HG02885 (cell line): Measurements from ENCODE around the gene ANGPTL1.
"Not testable (repeated sequence)": the region's sequence is repeated elsewhere in the genome, so short reads cannot be mapped to it uniquely, and the experiment has no call there.

Experiments
- ATAC-seq: cut with Tn5 transposase; IDR thresholded peaks from one replicate; pipeline ENCODE4 v1.9.1; 2021; ENCODE audit warnings: mild to moderate bottlenecking; ENCODE audit not compliant: unreplicated experiment, poor library complexity

ANGPTL1 gene

GRCh38 chr1:178868706-178869105 is 2.2 kb downstream of the ANGPTL1 start:
- no peak for ATAC-seq

GRCh38 chr1:178867670-178868069 is 3.2 kb downstream of the ANGPTL1 start:
- no peak for ATAC-seq

- ATAC-seq: no peak
Measured at GRCh38 chr1:178864326-178864725, 6.6 kb downstream of the ANGPTL1 start.

- ATAC-seq: no peak
Measured at GRCh38 chr1:178862864-178863263, 8.0 kb downstream of the ANGPTL1 start.

- no peak for ATAC-seq
Measured at GRCh38 chr1:178862416-178862815, 8.5 kb downstream of the ANGPTL1 start.

- no peak for ATAC-seq
Measured at GRCh38 chr1:178857126-178857525, 13.8 kb downstream of the ANGPTL1 start.

- no peak for ATAC-seq
Measured at GRCh38 chr1:178849918-178850317, 21.0 kb downstream of the ANGPTL1 start.

- ATAC-seq: not testable (repeated sequence)
Measured at GRCh38 chr1:178847919-178848318, 23.0 kb downstream of the ANGPTL1 start.

GRCh38 chr1:178847396-178847849 is 23.5 kb downstream of the ANGPTL1 start:
- ATAC-seq: no peak

GRCh38 chr1:178846306-178846705 is 24.6 kb downstream of the ANGPTL1 start:
- ATAC-seq: no peak

- no peak for ATAC-seq
Measured at GRCh38 chr1:178844436-178844835, 26.4 kb downstream of the ANGPTL1 start.

- no peak for ATAC-seq
Measured at GRCh38 chr1:178825167-178825566, 45.7 kb downstream of the ANGPTL1 start.

GRCh38 chr1:178821134-178821866 is 49.6 kb downstream of the ANGPTL1 start:
- ATAC-seq: no peak

- no peak for ATAC-seq
Measured at GRCh38 chr1:178819123-178819522, 51.8 kb downstream of the ANGPTL1 start.

GRCh38 chr1:178818416-178818815 is 52.5 kb downstream of the ANGPTL1 start:
- no peak for ATAC-seq

GRCh38 chr1:178810585-178810984 is 60.3 kb downstream of the ANGPTL1 start:
- no peak for ATAC-seq

GRCh38 chr1:178808529-178808928 is 62.3 kb downstream of the ANGPTL1 start:
- ATAC-seq: no peak

- no peak for ATAC-seq
Measured at GRCh38 chr1:178806665-178807300, 64.1 kb downstream of the ANGPTL1 start.

- no peak for ATAC-seq
Measured at GRCh38 chr1:178802873-178803272, 68.0 kb downstream of the ANGPTL1 start.
